ENCODE data around the gene RBBP9.

- TF ChIP-seq CTCF (conservative IDR thresholded peaks at IDR 0.05; ENCODE audit: low read length) (no peak), EZH2phosphoT487 (IDR thresholded peaks at IDR 0.05; ENCODE audit: borderline replicate concordance, low read depth, low read length) (no peak)
Measured at GRCh38 chr20:18440403-18440802, 56.6 kb downstream of the RBBP9 start.
